OCI-LY3 (cell line): ENCODE results near the gene KRT81.

Experiments
- H2AFZ ChIP-seq: fragments of 200-600, 300-600 bp; shearing (Covaris generic); 2 replicates; pipeline ENCODE4 v1.6.0; 2014; ENCODE audit warnings: antibody characterized with exemption, low read depth, low read length
- H3K27ac ChIP-seq: fragments of 200-600, 300-600 bp; sonication (generic); 2 replicates; pipeline ENCODE4 v1.5.1; 2014; ENCODE audit warnings: mild to moderate bottlenecking, low read length, moderate library complexity, mixed read lengths
- H3K27me3 ChIP-seq: fragments of 200-600, 300-600 bp; sonication (generic); 2 replicates; pipeline ENCODE4 v1.6.1; 2014; ENCODE audit warnings: low read depth, low read length, mixed read lengths
- H3K36me3 ChIP-seq: fragments of 200-600, 300-600 bp; sonication (generic); replicated peaks from 2 replicates; pipeline ENCODE3; 2014; ENCODE audit warnings: low read depth, low read length, mixed read lengths
- H3K4me1 ChIP-seq: fragments of 300-600, 200-600 bp; sonication (generic); 2 replicates; pipeline ENCODE4 v1.6.1; 2014; ENCODE audit warnings: low read length, mixed read lengths
- H3K4me2 ChIP-seq: fragments of 200-600, 300-600 bp; sonication (generic); 2 replicates; pipeline ENCODE4 v1.6.1; 2014; ENCODE audit warnings: low read length, mixed read lengths
- H3K4me3 ChIP-seq: fragments of 300-600, 200-600 bp; sonication (generic); 2 replicates; pipeline ENCODE4 v1.5.1; 2014; ENCODE audit warnings: antibody characterized with exemption, mild to moderate bottlenecking, low read length, moderate library complexity
- H3K79me2 ChIP-seq: fragments of 300-600, 200-600 bp; shearing (Covaris generic); 2 replicates; pipeline ENCODE4 v1.6.1; 2014; ENCODE audit warnings: mild to moderate bottlenecking, low read length, mixed read lengths
- H3K9ac ChIP-seq: fragments of 300-600, 200-600 bp; shearing (Covaris generic); 2 replicates; pipeline ENCODE4 v1.6.0; 2014; ENCODE audit warnings: mild to moderate bottlenecking, low read length, moderate library complexity
- H3K9me3 ChIP-seq: fragments of 200-600, 300-600 bp; shearing (Covaris generic); 2 replicates; pipeline ENCODE4 v1.6.1; 2014; ENCODE audit warnings: low read length, mixed read lengths; ENCODE audit not compliant: insufficient read depth
- H4K20me1 ChIP-seq: fragments of 200-600, 300-600 bp; sonication (generic); 2 replicates; pipeline ENCODE4 v1.6.1; 2016; ENCODE audit warnings: low read length, mixed read lengths; ENCODE audit not compliant: insufficient read depth
- EZH2phosphoT487 ChIP-seq: fragments of 200-600 bp; shearing (Covaris generic); IDR thresholded peaks from 2 replicates; pipeline ENCODE4 v1.6.1; 2018; ENCODE audit warnings: antibody characterized with exemption, mixed run types, low read depth
- TF ChIP-seq, protein P1 (sequence below): fragments of 200-600, 300-600 bp; sonication (generic); IDR thresholded peaks from 2 replicates; pipeline ENCODE4 v1.5.1; 2014; ENCODE audit warnings: antibody characterized with exemption, low read length, low read depth

The KRT81 gene

DNA sequence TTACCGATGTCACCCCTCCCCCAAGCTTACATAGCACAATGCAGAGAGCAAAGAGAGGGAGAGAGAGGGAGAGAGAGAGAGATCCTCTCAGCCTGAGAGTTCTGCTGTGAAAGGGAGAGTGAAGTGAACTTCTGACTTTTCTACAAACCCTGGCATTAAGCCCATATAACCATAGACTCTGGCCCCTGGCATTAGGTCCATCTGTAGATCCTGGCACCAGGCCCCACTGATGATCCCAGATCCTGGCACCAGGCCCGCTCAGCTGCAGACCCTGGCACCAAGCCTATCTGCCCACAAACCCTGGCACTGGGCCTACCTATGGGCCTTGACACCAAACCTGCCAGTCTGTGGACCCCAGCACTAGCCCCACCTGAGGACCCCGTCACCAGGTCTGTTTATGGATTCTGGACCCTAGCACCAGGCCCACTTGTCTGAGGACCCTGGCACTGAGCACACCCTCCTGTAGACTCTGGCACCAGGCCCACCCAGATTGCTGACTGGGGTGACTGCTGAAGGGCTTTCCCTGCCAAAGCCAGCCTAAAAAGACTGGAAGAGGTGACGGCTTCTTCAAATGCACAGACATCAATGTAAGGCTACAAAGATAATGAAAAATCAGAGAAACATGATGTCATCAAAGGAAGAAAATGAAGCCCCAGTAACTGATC lies 44.4 kb upstream of the KRT81 start:
- H3K79me2 ChIP-seq, result no peaks in the 10 kb centered on the region
- no peak overlapping the region for H2AFZ ChIP-seq
- no peaks in the 10 kb centered on the region for H3K4me1 ChIP-seq
- no peak overlapping the region for H3K4me3 ChIP-seq
- no peaks in the 10 kb centered on the region for H3K9me3 ChIP-seq
- H3K4me2 ChIP-seq, result no peak overlapping the region
- peaks cover 32% of the 10 kb centered on the region; the same call in 1 of the 2 replicates for H3K27me3 ChIP-seq
- no peak overlapping the region for H3K27ac ChIP-seq
- no peak overlapping the region for H3K9ac ChIP-seq
- no peaks in the 10 kb centered on the region for H4K20me1 ChIP-seq
- no peaks in the 10 kb centered on the region for H3K36me3 ChIP-seq
- no peak for TF ChIP-seq EZH2phosphoT487
- TF ChIP-seq, protein P1, sequence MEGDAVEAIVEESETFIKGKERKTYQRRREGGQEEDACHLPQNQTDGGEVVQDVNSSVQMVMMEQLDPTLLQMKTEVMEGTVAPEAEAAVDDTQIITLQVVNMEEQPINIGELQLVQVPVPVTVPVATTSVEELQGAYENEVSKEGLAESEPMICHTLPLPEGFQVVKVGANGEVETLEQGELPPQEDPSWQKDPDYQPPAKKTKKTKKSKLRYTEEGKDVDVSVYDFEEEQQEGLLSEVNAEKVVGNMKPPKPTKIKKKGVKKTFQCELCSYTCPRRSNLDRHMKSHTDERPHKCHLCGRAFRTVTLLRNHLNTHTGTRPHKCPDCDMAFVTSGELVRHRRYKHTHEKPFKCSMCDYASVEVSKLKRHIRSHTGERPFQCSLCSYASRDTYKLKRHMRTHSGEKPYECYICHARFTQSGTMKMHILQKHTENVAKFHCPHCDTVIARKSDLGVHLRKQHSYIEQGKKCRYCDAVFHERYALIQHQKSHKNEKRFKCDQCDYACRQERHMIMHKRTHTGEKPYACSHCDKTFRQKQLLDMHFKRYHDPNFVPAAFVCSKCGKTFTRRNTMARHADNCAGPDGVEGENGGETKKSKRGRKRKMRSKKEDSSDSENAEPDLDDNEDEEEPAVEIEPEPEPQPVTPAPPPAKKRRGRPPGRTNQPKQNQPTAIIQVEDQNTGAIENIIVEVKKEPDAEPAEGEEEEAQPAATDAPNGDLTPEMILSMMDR, result no peak

DNA sequence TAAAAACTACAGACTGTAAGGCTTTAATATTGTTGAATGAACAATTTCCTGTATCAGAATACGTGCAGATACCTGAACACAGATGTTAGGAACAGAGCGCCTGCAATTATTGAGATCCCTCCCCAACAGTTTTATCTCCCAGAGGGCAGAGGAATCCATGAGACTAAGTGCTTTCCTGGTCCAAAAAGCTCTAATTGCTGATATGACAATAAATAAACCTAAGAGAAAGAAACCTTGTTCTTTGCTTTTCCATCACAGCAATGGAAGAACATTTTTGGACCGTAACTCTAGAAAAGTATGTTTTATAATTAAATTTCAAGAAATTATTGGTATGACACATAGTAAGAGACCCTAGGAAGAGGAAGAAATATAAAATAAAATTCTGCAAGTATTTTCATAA lies 42.9 kb upstream of the KRT81 start:
- Histone ChIP-seq H3K27me3 (peaks cover 35% of the 10 kb centered on the region; the same call in 1 of the 2 replicates), H3K9ac (no peak overlapping the region), H4K20me1 (no peaks in the 10 kb centered on the region), H3K4me1 (no peaks in the 10 kb centered on the region), H3K9me3 (no peaks in the 10 kb centered on the region), H2AFZ (no peak overlapping the region), H3K4me2 (no peak overlapping the region), H3K79me2 (no peaks in the 10 kb centered on the region), H3K4me3 (no peak overlapping the region), H3K27ac (no peak overlapping the region), H3K36me3 (no peaks in the 10 kb centered on the region)
- TF ChIP-seq, protein P1, result no peak
- TF ChIP-seq EZH2phosphoT487, result no peak

DNA sequence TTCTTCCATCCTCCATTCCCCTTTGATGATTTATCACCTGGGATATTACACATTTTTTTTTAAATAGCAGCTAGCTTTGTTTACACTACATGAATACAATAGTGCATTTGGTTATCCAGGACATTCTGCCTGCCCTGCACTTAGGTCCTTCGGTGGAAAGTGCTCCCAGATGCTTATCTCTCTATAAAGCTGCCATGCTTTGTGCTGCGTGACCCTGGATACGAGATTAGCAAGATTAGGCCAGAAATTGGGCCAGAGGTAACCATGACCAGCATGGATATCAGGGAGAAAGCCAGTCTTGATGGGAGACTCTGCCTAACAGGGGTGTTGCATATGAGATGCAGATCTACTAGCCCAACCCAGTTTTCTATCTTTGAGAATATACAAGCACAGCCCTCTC lies 42.0 kb upstream of the KRT81 start:
- Histone ChIP-seq H2AFZ (no peak overlapping the region), H3K79me2 (no peaks in the 10 kb centered on the region), H3K9ac (no peak overlapping the region), H3K27me3 (peaks cover 32% of the 10 kb centered on the region; the same call in 1 of the 2 replicates), H3K27ac (no peak overlapping the region), H4K20me1 (no peaks in the 10 kb centered on the region), H3K4me1 (peaks cover under 1% of the 10 kb centered on the region; the same call in 1 of the 2 replicates), H3K4me3 (no peak overlapping the region), H3K4me2 (no peak overlapping the region), H3K9me3 (no peaks in the 10 kb centered on the region), H3K36me3 (no peaks in the 10 kb centered on the region)
- TF ChIP-seq, protein P1, result no peak
- TF ChIP-seq EZH2phosphoT487, result no peak

DNA sequence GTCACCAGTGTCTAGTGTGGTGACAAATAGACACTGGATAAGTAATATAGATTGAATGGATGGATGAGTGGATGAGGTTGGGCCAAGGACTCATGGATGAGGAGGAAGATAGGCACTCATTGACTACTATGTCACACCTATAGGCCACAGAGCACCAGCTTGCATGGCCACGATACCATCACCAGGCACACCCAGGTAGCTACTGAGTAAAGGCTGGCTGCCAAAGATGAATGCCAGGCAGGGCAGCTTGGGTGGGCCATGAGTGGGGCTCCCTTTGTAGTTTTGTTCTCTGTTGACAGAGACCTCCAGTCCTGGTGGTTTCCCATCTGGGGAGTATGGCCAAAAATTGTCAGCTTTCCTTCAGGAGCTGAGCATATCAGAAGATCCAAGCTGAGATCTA lies 41.0 kb upstream of the KRT81 start:
- H4K20me1 ChIP-seq, result no peaks in the 10 kb centered on the region
- TF ChIP-seq EZH2phosphoT487, result no peak
- TF ChIP-seq, protein P1, result no peak

More for the DNA sequence above, 41.0 kb upstream of the KRT81 start:
- Histone ChIP-seq H3K4me1 (peaks cover 8% of the 10 kb centered on the region), H3K4me2 (no peak overlapping the region), H3K4me3 (no peak overlapping the region), H3K9ac (no peak overlapping the region), H3K79me2 (no peaks in the 10 kb centered on the region), H3K36me3 (no peaks in the 10 kb centered on the region), H3K27me3 (peaks cover 22% of the 10 kb centered on the region; the same call in 1 of the 2 replicates), H3K27ac (no peak overlapping the region), H3K9me3 (no peaks in the 10 kb centered on the region), H2AFZ (no peak overlapping the region)
